ENCODE results near the gene TMEM178A. TPM values are rescaled to one million over a fixed set of nuclear protein-coding genes. Genes with fewer than 3 reads are reported as not detected.

TMEM178A gene
- total RNA-seq, 2 experiments from 2014 or later, result 0.22 to 0.53 TPM

- ChIA-PET POLR2A (no interaction called here), CTCF (interaction anchor here (0.6 kb wide), 1 partner anchor 35 kb away, joined by 3 read pairs; no protein-coding TSS in a partner anchor)
- Histone ChIP-seq H3K4me1 (ENCODE audit: insufficient read depth, low read length) (no peaks in the 10 kb centered on the region), H3K36me3 (ENCODE audit: insufficient read depth, low read length) (no peaks in the 10 kb centered on the region), H3K27me3 (ENCODE audit: control insufficient read depth in 1 of 2, insufficient read depth in 2 of 2, low read length in 2 of 2) (peaks cover 0 to 4% of the 10 kb centered on the region in 2 experiments), H3K4me3 (ENCODE audit: low read length) (no peak overlapping the region), H3K27ac (ENCODE audit: low read depth in 1 of 2, low read length in 2 of 2) (no peak overlapping the region), H3K9me3 (ENCODE audit: control insufficient read depth in 1 of 2, insufficient read depth in 1 of 2, low read length in 2 of 2) (no peaks in the 10 kb centered on the region)
- H3K9me3 Mint-ChIP-seq, result no peaks in the 10 kb centered on the region
- H3K4me3 Mint-ChIP-seq, result no peak overlapping the region
- intact Hi-C loops (cut with DNase I, micrococcal nuclease), result no loop called here
- no peaks in the 10 kb centered on the region for H3K4me1 Mint-ChIP-seq (ENCODE audit: low read depth)
- ATAC-seq (ENCODE audit: poor library complexity), result no peak
- TF ChIP-seq CTCF (IDR thresholded peaks at IDR 0.05), result no peak
- peaks cover 5% of the 10 kb centered on the region for H3K27me3 Mint-ChIP-seq
- H3K36me3 Mint-ChIP-seq (ENCODE audit: low read depth), result no peaks in the 10 kb centered on the region
- no peak for DNase-seq
- no peak overlapping the region for H3K27ac Mint-ChIP-seq
These were observed 42.3 kb downstream of the TMEM178A start for GRCh38 chr2:39708003-39708402.

GRCh38 chr2:39710807-39711206 lies 45.1 kb downstream of the TMEM178A start:
- peaks cover 5% of the 10 kb centered on the region for H3K27me3 Mint-ChIP-seq
- DNase-seq (no peak), ATAC-seq (ENCODE audit: poor library complexity) (no peak)
- H3K9me3 Mint-ChIP-seq, result no peaks in the 10 kb centered on the region
- no peaks in the 10 kb centered on the region for H3K36me3 Mint-ChIP-seq (ENCODE audit: low read depth)
- Histone ChIP-seq H3K27me3 (ENCODE audit: control insufficient read depth in 1 of 2, insufficient read depth in 2 of 2, low read length in 2 of 2) (peaks cover 0 to 4% of the 10 kb centered on the region in 2 experiments), H3K27ac (ENCODE audit: low read depth in 1 of 2, low read length in 2 of 2) (no peak overlapping the region), H3K4me3 (ENCODE audit: low read length) (no peak overlapping the region), H3K4me1 (ENCODE audit: insufficient read depth, low read length) (no peaks in the 10 kb centered on the region), H3K9me3 (ENCODE audit: control insufficient read depth in 1 of 2, insufficient read depth in 1 of 2, low read length in 2 of 2) (no peaks in the 10 kb centered on the region), H3K36me3 (ENCODE audit: insufficient read depth, low read length) (no peaks in the 10 kb centered on the region)
- POLR2A ChIA-PET, result no interaction called here
- no peak for TF ChIP-seq CTCF (IDR thresholded peaks at IDR 0.05)
- H3K4me1 Mint-ChIP-seq (ENCODE audit: low read depth), result no peaks in the 10 kb centered on the region
- intact Hi-C loops (cut with DNase I, micrococcal nuclease), result no loop called here
- CTCF ChIA-PET, result interaction anchor here (1.2 kb wide), 1 partner anchor 18 kb away, joined by 3 read pairs; no protein-coding TSS in a partner anchor
- no peak overlapping the region for H3K27ac Mint-ChIP-seq
- no peak overlapping the region for H3K4me3 Mint-ChIP-seq

- intact Hi-C loops (cut with DNase I, micrococcal nuclease), result no loop called here
- Mint-ChIP-seq H3K27me3 (peaks cover 2% of the 10 kb centered on the region), H3K4me3 (no peak overlapping the region), H3K9me3 (no peaks in the 10 kb centered on the region), H3K27ac (no peak overlapping the region), H3K4me1 (ENCODE audit: low read depth) (no peaks in the 10 kb centered on the region), H3K36me3 (ENCODE audit: low read depth) (no peaks in the 10 kb centered on the region)
- POLR2A ChIA-PET, result no interaction called here
- no peak for ATAC-seq (ENCODE audit: poor library complexity)
- H3K4me1 ChIP-seq (ENCODE audit: insufficient read depth, low read length), result no peaks in the 10 kb centered on the region
- H3K27me3 ChIP-seq (ENCODE audit: control insufficient read depth in 1 of 2, insufficient read depth in 2 of 2, low read length in 2 of 2), result peaks cover 0 to 4% of the 10 kb centered on the region in 2 experiments
- TF ChIP-seq CTCF (IDR thresholded peaks at IDR 0.05), result no peak
- H3K4me3 ChIP-seq (ENCODE audit: low read length), result no peak overlapping the region
- no peak overlapping the region for H3K27ac ChIP-seq (ENCODE audit: low read depth in 1 of 2, low read length in 2 of 2)
- CTCF ChIA-PET, result no interaction called here
- no peak for DNase-seq
- H3K9me3 ChIP-seq (ENCODE audit: control insufficient read depth in 1 of 2, insufficient read depth in 1 of 2, low read length in 2 of 2), result no peaks in the 10 kb centered on the region
- no peaks in the 10 kb centered on the region for H3K36me3 ChIP-seq (ENCODE audit: insufficient read depth, low read length)
These were observed 47.2 kb downstream of the TMEM178A start for GRCh38 chr2:39712953-39713352.

Data from CD4-positive, alpha-beta T cell (primary cell).